Skeletal muscle cell (primary cell): Measurements from ENCODE around the gene CEP112.

ENCODE experiments used
- DNase-seq: peaks from one replicate; pipeline ENCODE4 v3.0.0-alpha.2; 2010; ENCODE audit warnings: low read depth
- H3K4me3 ChIP-seq: 2 replicates; pipeline ENCODE4 v1.5.1; 2011; ENCODE audit warnings: low read depth, mild to moderate bottlenecking, control low read depth, low read length, moderate library complexity

Gene CEP112

GRCh38 chr17:65604070-65604469, 587.9 kb downstream of the CEP112 start:
- no peak overlapping the region for H3K4me3 ChIP-seq
- DNase-seq, result no peak

- no peak overlapping the region for H3K4me3 ChIP-seq
- DNase-seq, result no peak
Measured at GRCh38 chr17:65601881-65602280, 590.1 kb downstream of the CEP112 start.

GRCh38 chr17:65601145-65601544, 590.8 kb downstream of the CEP112 start:
- DNase-seq, result no peak
- no peak overlapping the region for H3K4me3 ChIP-seq

GRCh38 chr17:65600518-65600917, 591.4 kb downstream of the CEP112 start:
- H3K4me3 ChIP-seq, result no peak overlapping the region
- no peak for DNase-seq

- DNase-seq, result no peak
- no peak overlapping the region for H3K4me3 ChIP-seq
Measured at GRCh38 chr17:65599650-65600049, 592.3 kb downstream of the CEP112 start.

- no peak overlapping the region for H3K4me3 ChIP-seq
- no peak for DNase-seq
Measured at GRCh38 chr17:65598746-65599145, 593.2 kb downstream of the CEP112 start.

- no peak overlapping the region for H3K4me3 ChIP-seq
- no peak for DNase-seq
Measured at GRCh38 chr17:65595071-65595656, 596.8 kb downstream of the CEP112 start.

GRCh38 chr17:65593855-65594845, 597.8 kb downstream of the CEP112 start:
- H3K4me3 ChIP-seq, result peak overlapping the region; percentile 18
- DNase-seq, result no peak

GRCh38 chr17:65593092-65593854, 598.7 kb downstream of the CEP112 start:
- H3K4me3 ChIP-seq, result no peak overlapping the region

GRCh38 chr17:65592125-65592965, 599.6 kb downstream of the CEP112 start:
- no peak for DNase-seq
- no peak overlapping the region for H3K4me3 ChIP-seq

More at GRCh38 chr17:65593092-65593854, 598.7 kb downstream of the CEP112 start:
- DNase-seq, result no peak

- no peak overlapping the region for H3K4me3 ChIP-seq
- no peak for DNase-seq
Measured at GRCh38 chr17:65589321-65589720, 602.6 kb downstream of the CEP112 start.

GRCh38 chr17:65588181-65588808, 603.6 kb downstream of the CEP112 start:
- no peak overlapping the region for H3K4me3 ChIP-seq
- no peak for DNase-seq

GRCh38 chr17:65587534-65588180, 604.3 kb downstream of the CEP112 start:
- no peak for DNase-seq

GRCh38 chr17:65586899-65587298, 605.0 kb downstream of the CEP112 start:
- H3K4me3 ChIP-seq, result no peak overlapping the region
- no peak for DNase-seq

More at GRCh38 chr17:65587534-65588180, 604.3 kb downstream of the CEP112 start:
- no peak overlapping the region for H3K4me3 ChIP-seq
